GM10248 (cell line): ENCODE data around the gene UNCX.

Experiments used
- CTCF ChIA-PET: fragments of 300-600 bp; sonication (Branson Sonifier 250); formaldehyde crosslinking; extraction: SDS; loops from one replicate; lab custom pipeline; 2021; ENCODE audit warnings: antibody characterized with exemption; lab: Yijun Ruan, JAX
- POLR2A ChIA-PET: fragments of 350-650 bp; sonication (Branson Sonifier 250); formaldehyde crosslinking; extraction: SDS; loops from one replicate; lab custom pipeline; 2020; ENCODE audit warnings: antibody characterized with exemption; lab: Yijun Ruan, JAX
- DNase-seq: peaks from one replicate; pipeline ENCODE4 v3.0.0; 2012; ENCODE audit errors: extremely low spot score
- TF ChIP-seq, protein P1 (sequence below): IDR thresholded peaks from 2 replicates; pipeline ENCODE4 v1.5.1; 2012; ENCODE audit warnings: mild to moderate bottlenecking, low read depth; ENCODE audit errors: extremely low read depth, missing control alignments, control extremely low read depth

The UNCX gene

DNA sequence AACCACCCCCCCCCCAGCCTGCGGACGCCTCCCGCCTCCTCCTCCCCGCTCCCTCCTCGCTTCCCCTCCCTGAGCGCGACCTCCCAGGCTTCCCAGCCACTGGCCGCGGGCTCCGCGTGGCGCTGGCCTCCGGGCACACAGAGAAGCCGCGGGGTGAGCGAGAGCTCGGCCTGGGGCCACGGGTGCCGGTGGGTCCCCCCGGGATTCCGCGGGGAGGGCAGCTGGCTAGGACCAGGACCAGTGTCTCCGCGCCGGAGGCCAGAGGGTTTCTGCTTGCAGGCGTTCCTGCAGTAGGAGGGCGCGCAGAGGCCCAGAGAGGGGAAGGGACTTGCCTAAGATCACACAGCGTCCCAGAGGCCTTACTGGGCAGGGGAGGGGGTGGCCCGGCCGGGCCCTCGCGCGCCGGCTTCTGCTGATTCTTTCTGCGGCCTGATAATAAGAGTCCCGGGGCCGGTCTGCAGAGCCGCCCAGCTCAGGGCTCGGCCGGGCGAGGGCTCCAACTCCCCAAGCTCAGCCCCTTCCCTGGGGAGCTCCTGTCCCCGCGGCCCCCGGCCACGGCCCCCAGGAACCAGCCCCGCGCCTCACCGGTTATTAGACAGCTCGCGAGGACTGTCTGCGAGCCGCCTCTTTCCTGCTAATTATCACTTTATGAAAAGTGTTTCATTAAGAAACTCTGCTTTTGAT, 10.1 kb downstream of the UNCX start:
- no peak for DNase-seq
- CTCF ChIA-PET = no interaction called here
- TF ChIP-seq, protein P1, sequence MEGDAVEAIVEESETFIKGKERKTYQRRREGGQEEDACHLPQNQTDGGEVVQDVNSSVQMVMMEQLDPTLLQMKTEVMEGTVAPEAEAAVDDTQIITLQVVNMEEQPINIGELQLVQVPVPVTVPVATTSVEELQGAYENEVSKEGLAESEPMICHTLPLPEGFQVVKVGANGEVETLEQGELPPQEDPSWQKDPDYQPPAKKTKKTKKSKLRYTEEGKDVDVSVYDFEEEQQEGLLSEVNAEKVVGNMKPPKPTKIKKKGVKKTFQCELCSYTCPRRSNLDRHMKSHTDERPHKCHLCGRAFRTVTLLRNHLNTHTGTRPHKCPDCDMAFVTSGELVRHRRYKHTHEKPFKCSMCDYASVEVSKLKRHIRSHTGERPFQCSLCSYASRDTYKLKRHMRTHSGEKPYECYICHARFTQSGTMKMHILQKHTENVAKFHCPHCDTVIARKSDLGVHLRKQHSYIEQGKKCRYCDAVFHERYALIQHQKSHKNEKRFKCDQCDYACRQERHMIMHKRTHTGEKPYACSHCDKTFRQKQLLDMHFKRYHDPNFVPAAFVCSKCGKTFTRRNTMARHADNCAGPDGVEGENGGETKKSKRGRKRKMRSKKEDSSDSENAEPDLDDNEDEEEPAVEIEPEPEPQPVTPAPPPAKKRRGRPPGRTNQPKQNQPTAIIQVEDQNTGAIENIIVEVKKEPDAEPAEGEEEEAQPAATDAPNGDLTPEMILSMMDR = no peak
- POLR2A ChIA-PET = no interaction called here

DNA sequence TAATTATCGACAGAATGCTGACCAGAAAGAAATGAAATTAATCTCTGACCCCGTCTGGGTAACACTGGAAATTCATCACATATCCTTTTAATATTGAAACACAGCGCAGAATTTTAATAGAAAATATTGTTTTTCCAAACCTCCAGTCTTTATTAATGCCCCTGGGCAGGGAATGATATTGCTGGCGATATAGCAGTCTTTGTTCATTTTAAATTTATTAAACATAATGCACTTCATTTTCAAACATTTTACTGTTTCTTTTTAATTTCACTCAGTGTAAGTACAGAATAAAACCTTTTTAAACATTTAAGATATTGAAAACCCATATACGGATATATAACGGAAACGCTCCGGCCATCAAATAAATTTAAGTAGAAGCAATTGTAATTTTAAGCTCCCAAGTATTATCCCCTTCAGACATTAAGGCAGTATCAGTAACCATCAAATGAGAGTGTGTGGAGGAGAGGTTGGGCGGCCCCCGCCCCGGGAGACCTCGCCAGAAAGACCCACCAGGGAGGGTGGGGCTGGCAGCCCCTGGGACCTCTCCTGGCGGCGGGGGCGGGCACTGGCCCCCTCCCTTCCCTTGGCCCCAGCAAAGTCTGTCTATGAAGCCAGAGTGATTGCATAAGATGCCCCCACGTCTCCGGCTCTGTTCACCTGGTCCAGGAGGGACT, 10.8 kb downstream of the UNCX start:
- TF ChIP-seq, protein P1 = no peak
- CTCF ChIA-PET = no interaction called here
- DNase-seq = no peak
- POLR2A ChIA-PET = no interaction called here

DNA sequence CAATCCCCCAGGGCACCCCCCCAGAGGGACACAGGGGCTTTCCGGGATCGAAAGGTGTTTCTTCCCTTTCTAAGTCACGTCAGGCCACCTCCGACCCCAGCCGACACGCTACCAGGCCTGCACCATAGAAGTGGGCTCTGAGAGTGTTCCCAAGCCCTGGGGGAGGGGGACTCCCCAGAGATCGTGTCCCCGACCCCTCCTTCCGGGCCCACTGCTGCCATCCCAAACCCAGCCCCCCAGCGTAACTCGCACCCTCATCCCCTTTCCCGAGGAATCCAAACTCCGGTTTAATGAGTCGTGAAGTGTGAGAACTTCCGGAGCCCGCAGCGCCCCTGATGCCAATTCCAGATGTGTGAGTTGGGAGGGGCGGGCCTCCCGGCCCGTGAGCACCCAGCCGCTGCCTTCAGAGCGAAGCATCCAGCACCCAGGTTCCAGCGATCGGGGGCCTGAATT, 11.3 kb downstream of the UNCX start:
- CTCF ChIA-PET = no interaction called here

DNA sequence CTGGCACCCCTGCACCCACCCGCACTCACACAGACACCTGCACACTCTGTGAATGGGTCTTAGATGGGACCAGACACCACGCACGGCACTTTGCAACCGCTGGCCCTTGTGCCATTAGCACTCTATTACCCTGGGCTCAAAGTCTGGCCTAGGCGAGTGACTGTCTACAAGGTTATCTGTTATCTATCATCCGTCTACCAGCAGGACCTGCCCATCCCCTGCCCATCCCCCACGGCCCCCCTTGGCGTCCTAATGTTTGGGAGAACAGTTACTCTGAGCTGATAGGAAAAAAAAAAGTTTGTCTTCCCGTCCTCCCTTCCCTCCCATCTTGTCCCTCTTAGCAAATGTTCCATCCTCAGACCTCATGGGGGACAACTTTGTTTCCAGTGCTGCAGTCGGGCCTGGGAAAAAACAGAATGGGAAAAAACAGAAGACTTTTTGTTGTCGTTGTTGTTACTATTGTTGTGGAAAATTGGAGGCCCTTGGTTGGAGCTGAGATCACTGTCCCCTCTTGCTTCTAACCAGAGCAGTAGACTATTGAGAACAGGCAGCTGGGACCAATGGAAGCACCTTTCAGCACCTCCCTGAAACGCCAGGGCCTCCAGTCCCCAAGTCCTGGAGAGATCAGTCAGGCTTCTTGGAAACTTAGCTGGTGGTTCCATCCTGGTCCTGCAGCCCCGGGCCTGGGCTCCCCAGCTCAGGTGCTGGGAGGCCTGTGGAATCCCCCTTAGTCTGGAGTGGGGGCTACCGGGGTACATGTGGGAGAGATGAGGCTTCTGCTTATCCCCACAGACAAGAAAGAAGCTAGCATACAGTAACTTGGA, 12.2 kb downstream of the UNCX start:
- ChIA-PET CTCF (interaction anchor here (0.9 to 1.5 kb wide), 2 partner anchors 19 to 37 kb away, joined by 3 to 5 read pairs; no protein-coding TSS in a partner anchor), POLR2A (no interaction called here)
- no peak for DNase-seq
- TF ChIP-seq, protein P1 = no peak

More for the DNA sequence above, 11.3 kb downstream of the UNCX start:
- DNase-seq = no peak
- POLR2A ChIA-PET = no interaction called here
- TF ChIP-seq, protein P1 = no peak

- TF ChIP-seq, protein P1 = no peak
- no peak for DNase-seq
- POLR2A ChIA-PET = no interaction called here
- CTCF ChIA-PET = interaction anchor here (0.9 to 1.5 kb wide), 2 partner anchors 20 to 38 kb away, joined by 3 to 5 read pairs; no protein-coding TSS in a partner anchor
These were observed 12.9 kb downstream of the UNCX start for GRCh38 chr7:1245524-1246050.

DNA sequence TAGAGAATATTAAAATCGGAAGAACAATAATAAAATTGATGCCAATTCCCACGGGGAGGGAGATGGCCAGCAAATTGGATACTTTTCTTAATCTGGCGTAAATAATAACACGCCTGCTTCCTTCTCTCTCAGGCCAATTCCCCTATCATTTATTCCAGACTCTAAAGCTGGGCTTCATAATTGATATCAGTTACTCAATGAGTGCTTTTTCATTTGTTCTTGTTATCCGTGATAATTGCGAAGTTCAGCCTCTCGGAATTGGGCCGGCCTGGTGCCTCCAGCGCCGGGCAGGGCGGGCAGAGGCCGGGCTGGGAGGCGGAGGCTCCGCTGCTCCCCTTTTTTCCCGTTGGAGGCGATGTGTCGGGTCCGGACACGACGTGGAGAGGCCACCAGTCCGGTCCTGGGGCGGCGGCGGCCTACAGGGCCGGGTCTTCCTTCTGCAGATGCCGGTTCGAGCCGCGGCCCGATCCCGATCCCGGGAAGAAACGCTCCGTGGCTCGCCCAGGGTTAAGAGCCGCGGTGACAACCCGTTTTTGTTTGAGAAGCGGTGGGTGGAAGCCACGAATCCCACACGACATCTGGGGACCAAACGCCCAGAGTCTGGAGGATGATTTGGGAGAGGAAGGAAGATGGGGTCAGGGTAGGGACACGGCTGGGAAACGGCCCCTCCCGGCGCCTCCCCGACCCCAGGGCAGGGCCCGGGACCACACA, 13.6 kb downstream of the UNCX start:
- TF ChIP-seq, protein P1 = no peak
- POLR2A ChIA-PET = no interaction called here
- DNase-seq = no peak
- CTCF ChIA-PET = no interaction called here
